GM19193 (cell line): ENCODE data around the gene NDUFA1.

Source experiments
- POLR2A ChIP-seq: IDR thresholded peaks from 4 replicates; pipeline ENCODE4 v1.6.1; 2011; ENCODE audit not compliant: insufficient read depth, insufficient read length; ENCODE audit errors: extremely low read depth

The NDUFA1 gene

GRCh38 chrX:119887721-119888425 lies 16.2 kb downstream of the NDUFA1 start:
- TF ChIP-seq POLR2A: no peak

- no peak for TF ChIP-seq POLR2A
These were observed 24.3 kb downstream of the NDUFA1 start, which contains the start of gene AKAP14 for GRCh38 chrX:119895843-119896326. Gene AKAP14 (plus strand): TSS chrX:119895893. CDS start chrX:119903224, 7,331 bp downstream.

- no peak for TF ChIP-seq POLR2A
These were observed 27.5 kb downstream of the NDUFA1 start for GRCh38 chrX:119899125-119899524.

- TF ChIP-seq POLR2A: no peak
These were observed 29.3 kb downstream of the NDUFA1 start for GRCh38 chrX:119900976-119901375.

GRCh38 chrX:119916310-119916709 lies 44.7 kb downstream of the NDUFA1 start:
- TF ChIP-seq POLR2A: no peak

- TF ChIP-seq POLR2A: no peak
These were observed 46.2 kb downstream of the NDUFA1 start for GRCh38 chrX:119917877-119918276.

- no peak for TF ChIP-seq POLR2A
These were observed 48.4 kb downstream of the NDUFA1 start for GRCh38 chrX:119919835-119920585.
